Transverse colon (tissue), 4 donors: ENCODE results near the gene CRB2. TPM values are rescaled to one million over a fixed set of nuclear protein-coding genes. Genes with fewer than 3 reads are reported as not detected.
A peak's percentile ranks its signal among the peaks of the same experiment; 100 is the strongest.

ENCODE experiments used
- DNase-seq: peaks from one replicate; pipeline ENCODE4 v3.0.0-alpha.2; 2019
- H3K27ac ChIP-seq, 4 donors: fragments of 200-600 bp; sonication (generic); 2 replicates each; pipeline ENCODE4 v1.5.1; 2016 to 2018; ENCODE audit warnings: inconsistent platforms in 4 of 4
- H3K27me3 ChIP-seq: fragments of 200-600 bp; sonication (generic); 2 replicates; pipeline ENCODE4 v1.5.1; 2017; ENCODE audit warnings: inconsistent platforms
- H3K36me3 ChIP-seq, 4 donors: fragments of 200-600 bp; sonication (generic); 2 replicates each; pipeline ENCODE4 v1.5.1; 2017 to 2019; ENCODE audit warnings: inconsistent platforms in 4 of 4
- H3K4me1 ChIP-seq, 4 donors: fragments of 200-600 bp; sonication (generic); 2 replicates each; pipeline ENCODE4 v1.5.1; 2017 to 2020; ENCODE audit warnings: inconsistent platforms in 4 of 4
- H3K4me3 ChIP-seq, 4 donors: fragments of 200-600 bp; sonication (generic); 1 replicate in 1 of 4; 2 replicates in 3 of 4; pipeline versions ENCODE4 v1.5.1 to v1.6.1; 2017 to 2019; ENCODE audit warnings: inconsistent platforms in 4 of 4
- H3K9me3 ChIP-seq, 2 donors: fragments of 200-600 bp; sonication (generic); 2 replicates each; pipeline ENCODE4 v1.5.1; 2017 to 2019; ENCODE audit warnings: inconsistent platforms in 2 of 2
- EP300 ChIP-seq: sonication (generic); formaldehyde crosslinking; IDR thresholded peaks from one replicate; pipeline ENCODE4 v1.6.1; 2017; ENCODE audit warnings: antibody characterized with exemption, low read depth
- POLR2A ChIP-seq: fragments of 450-650 bp; IDR thresholded peaks from one replicate; pipeline ENCODE4 v1.6.1; 2016; ENCODE audit warnings: antibody characterized with exemption, mild to moderate bottlenecking, moderate library complexity
- POLR2AphosphoS5 ChIP-seq, 3 donors: sonication (generic); formaldehyde crosslinking; IDR thresholded peaks; one replicate each; pipeline ENCODE4 v1.6.1; 2016; ENCODE audit warnings: antibody characterized with exemption in 3 of 3
- WGBS, 2 donors: methylation state at CpG; one replicate each; pipeline ENCODE4 v1.1.5; 2018; ENCODE audit warnings: low coverage in 1 of 2; 5-methylcytosine and 5-hydroxymethylcytosine counted together
- in situ Hi-C, 4 donors: fragments of 200-750 bp; cut with MboI; loops; one replicate each; pipeline versions ENCODE4 v1.15.0 to v1.15.1; 2017; ENCODE audit warnings: low sequenced_read_pairs in 3 of 4, low pct_ligation_motif_present in 1 of 4, low pct_unique_long_range_greater_than_20kb in 1 of 4
- intact Hi-C: fragments of 100-400 bp; cut with DNase I; formaldehyde crosslinking; loops from one replicate; pipeline ENCODE4 v1.15.1; 2023; ENCODE audit warnings: low total_unique reads
- total RNA-seq, 4 donors: library from RNA; depleted of rRNA; stranded (reverse); fragments of >200 nt; gene quantifications; one replicate each; pipeline ENCODE4 v1.1.0, GENCODE V29; 2016
- TF ChIP-seq, protein P1 (sequence below), 5 experiments: fragments of 200-600 bp in 3 of 5; fragments of 450-650 bp in 2 of 5; sonication (generic) in 3 of 5; IDR thresholded peaks; 1 replicate in 2 of 5; 2 replicates in 3 of 5; pipeline ENCODE4 v1.5.1; 2016 to 2017; ENCODE audit warnings: antibody characterized with exemption in 5 of 5, inconsistent platforms in 3 of 5, mild to moderate bottlenecking in 2 of 5, moderate library complexity in 1 of 5

Gene CRB2
- total RNA-seq, 4 donors from 2014 or later = 0.32 to 0.82 (median 0.75) TPM; not detected in 1

DNA sequence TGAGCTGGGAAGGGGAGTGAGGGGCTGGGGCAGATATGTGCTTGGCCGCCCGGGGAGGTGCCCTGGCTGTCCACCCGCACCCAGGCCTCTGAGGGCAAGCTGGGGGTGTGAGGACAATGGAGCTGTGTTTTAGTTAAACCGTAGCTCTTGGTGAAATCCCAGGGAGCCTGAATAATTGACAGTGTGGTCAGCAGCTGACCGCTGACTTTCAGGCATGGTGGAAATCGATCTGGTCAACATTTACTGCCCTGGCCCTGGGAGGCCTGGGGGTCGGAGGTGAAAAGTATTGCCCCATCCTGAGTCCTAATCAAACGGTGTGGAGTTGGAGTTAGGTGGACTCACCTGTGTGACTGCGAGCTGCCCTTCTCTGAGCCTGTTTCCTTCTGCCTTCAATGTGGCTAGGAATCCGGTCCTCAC, 31.2 kb upstream of the CRB2 start:
- TF ChIP-seq EP300 (no peak), POLR2A (no peak), POLR2AphosphoS5 (IDR thresholded peaks at IDR 0.05) (no peak)
- TF ChIP-seq, protein P1, sequence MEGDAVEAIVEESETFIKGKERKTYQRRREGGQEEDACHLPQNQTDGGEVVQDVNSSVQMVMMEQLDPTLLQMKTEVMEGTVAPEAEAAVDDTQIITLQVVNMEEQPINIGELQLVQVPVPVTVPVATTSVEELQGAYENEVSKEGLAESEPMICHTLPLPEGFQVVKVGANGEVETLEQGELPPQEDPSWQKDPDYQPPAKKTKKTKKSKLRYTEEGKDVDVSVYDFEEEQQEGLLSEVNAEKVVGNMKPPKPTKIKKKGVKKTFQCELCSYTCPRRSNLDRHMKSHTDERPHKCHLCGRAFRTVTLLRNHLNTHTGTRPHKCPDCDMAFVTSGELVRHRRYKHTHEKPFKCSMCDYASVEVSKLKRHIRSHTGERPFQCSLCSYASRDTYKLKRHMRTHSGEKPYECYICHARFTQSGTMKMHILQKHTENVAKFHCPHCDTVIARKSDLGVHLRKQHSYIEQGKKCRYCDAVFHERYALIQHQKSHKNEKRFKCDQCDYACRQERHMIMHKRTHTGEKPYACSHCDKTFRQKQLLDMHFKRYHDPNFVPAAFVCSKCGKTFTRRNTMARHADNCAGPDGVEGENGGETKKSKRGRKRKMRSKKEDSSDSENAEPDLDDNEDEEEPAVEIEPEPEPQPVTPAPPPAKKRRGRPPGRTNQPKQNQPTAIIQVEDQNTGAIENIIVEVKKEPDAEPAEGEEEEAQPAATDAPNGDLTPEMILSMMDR (IDR thresholded peaks at IDR 0.05) = no peak
- WGBS, 2 donors = 87 to 100% methylated on average over 1 to 10 of the region's 10 CpGs
- no peaks in the 10 kb centered on the region for H3K9me3 ChIP-seq
- H3K4me1 ChIP-seq = peaks cover 0 to 19% (median 6%) of the 10 kb centered on the region in 4 donors
- no peaks in the 10 kb centered on the region for H3K36me3 ChIP-seq
- no peak for DNase-seq
- H3K4me3 ChIP-seq = no peak overlapping the region
- no peak overlapping the region for H3K27ac ChIP-seq
- in situ Hi-C loops = no loop called here
- no peaks in the 10 kb centered on the region for H3K27me3 ChIP-seq
- intact Hi-C loops = no loop called here

DNA sequence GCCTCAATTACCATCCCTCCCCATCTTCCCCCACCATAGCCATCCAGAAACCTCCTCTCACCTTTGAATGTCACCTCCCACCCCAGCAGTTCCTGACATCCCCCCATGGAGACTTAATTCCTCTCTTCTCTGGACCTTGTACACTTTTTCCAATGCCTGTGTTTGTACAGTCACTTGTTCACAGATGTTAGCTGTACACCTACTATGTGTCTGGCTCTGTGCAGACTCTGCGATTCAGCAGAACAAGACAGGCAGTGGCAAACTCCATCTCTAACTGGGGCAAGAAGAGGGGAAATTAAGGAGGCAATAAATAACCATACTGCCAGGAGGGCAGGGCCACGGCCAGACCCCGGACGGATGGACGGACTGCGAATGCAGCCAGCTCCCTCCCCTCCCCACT, 29.8 kb upstream of the CRB2 start:
- WGBS, 2 donors = 65 to 92% methylated on average over 5 to 6 of the region's 6 CpGs
- H3K9me3 ChIP-seq = no peaks in the 10 kb centered on the region
- intact Hi-C loops (no loop called here), in situ Hi-C loops (no loop called here)
- no peak for DNase-seq
- TF ChIP-seq, protein P1 (IDR thresholded peaks at IDR 0.05) = no peak
- TF ChIP-seq POLR2AphosphoS5 (IDR thresholded peaks at IDR 0.05) = no peak
- no peak for TF ChIP-seq POLR2A
- no peak for TF ChIP-seq EP300
- H3K4me3 ChIP-seq = peak overlapping the region in 1 of 4 donors; percentile 14
- H3K27me3 ChIP-seq = no peaks in the 10 kb centered on the region
- peaks cover 0 to 22% (median 10%) of the 10 kb centered on the region in 4 donors for H3K4me1 ChIP-seq
- no peak overlapping the region for H3K27ac ChIP-seq
- no peaks in the 10 kb centered on the region for H3K36me3 ChIP-seq

DNA sequence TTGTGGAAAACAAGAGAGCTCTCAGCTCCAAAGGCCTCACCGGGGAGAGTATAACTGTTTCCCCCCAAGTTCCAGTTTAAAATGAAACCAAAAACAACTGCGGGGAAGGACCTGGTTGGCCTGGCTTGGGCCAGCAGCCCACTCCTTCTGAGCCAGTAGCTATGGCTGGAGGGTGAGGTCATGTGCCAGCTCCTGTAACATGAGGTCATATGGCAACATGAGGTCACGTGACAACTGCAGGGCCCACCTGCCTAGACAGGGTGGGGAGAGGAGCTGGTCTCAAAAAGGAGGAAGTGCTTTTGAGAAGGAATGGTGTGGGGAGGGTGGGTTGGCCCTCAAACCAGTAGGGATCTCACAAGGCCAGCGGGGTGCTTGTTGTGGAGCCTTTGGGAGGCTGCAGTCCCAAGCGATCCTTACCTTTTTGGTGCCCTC, 29.3 kb upstream of the CRB2 start:
- in situ Hi-C loops (no loop called here), intact Hi-C loops (no loop called here)
- H3K9me3 ChIP-seq = no peaks in the 10 kb centered on the region
- no peak for DNase-seq
- TF ChIP-seq POLR2A (no peak), POLR2AphosphoS5 (IDR thresholded peaks at IDR 0.05) (no peak), EP300 (no peak)
- TF ChIP-seq, protein P1 (IDR thresholded peaks at IDR 0.05) = no peak
- WGBS, 2 donors = 62 to 71% methylated on average over 1 to 5 of the region's 5 CpGs
- no peaks in the 10 kb centered on the region for H3K27me3 ChIP-seq
- no peaks in the 10 kb centered on the region for H3K36me3 ChIP-seq
- H3K4me1 ChIP-seq = peaks cover 0 to 22% (median 10%) of the 10 kb centered on the region in 4 donors
- no peak overlapping the region for H3K27ac ChIP-seq
- peak overlapping the region in 1 of 4 donors; percentile 14 for H3K4me3 ChIP-seq

DNA sequence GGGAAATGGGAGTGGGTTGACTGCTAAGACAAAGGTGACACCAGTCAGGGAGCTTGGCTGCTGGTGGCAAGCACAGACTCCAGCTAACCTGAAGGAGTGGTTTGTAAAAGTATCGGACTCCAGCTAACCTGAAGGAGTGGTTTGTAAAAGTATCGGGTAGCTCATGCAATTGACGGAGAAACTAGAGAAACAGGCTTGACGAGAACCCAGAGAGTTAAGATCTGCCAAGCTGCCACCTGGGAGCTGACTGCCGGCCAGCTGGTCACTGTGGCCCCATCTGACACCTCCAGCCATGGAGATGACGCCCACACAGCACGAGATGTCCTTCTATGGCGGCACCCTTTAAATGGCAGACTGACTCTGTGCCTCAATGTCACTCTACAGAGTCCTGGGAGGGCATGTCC, 28.3 kb upstream of the CRB2 start:
- in situ Hi-C loops (no loop called here), intact Hi-C loops (no loop called here)
- no peaks in the 10 kb centered on the region for H3K9me3 ChIP-seq
- TF ChIP-seq POLR2AphosphoS5 (IDR thresholded peaks at IDR 0.05) = peak in 1 of 3 donors; percentile 47
- TF ChIP-seq EP300 = no peak
- DNase-seq = peak; percentile 58
- H3K27me3 ChIP-seq = no peaks in the 10 kb centered on the region
- H3K36me3 ChIP-seq = no peaks in the 10 kb centered on the region
- H3K27ac ChIP-seq = no peak overlapping the region
- peaks cover 0 to 18% (median 10%) of the 10 kb centered on the region in 4 donors for H3K4me1 ChIP-seq
- WGBS, 2 donors = 58% methylated on average over 8 of the region's 8 CpGs; no CpG with 5 or more reads in 1 of the 2 donors
- H3K4me3 ChIP-seq = no peak overlapping the region

DNA sequence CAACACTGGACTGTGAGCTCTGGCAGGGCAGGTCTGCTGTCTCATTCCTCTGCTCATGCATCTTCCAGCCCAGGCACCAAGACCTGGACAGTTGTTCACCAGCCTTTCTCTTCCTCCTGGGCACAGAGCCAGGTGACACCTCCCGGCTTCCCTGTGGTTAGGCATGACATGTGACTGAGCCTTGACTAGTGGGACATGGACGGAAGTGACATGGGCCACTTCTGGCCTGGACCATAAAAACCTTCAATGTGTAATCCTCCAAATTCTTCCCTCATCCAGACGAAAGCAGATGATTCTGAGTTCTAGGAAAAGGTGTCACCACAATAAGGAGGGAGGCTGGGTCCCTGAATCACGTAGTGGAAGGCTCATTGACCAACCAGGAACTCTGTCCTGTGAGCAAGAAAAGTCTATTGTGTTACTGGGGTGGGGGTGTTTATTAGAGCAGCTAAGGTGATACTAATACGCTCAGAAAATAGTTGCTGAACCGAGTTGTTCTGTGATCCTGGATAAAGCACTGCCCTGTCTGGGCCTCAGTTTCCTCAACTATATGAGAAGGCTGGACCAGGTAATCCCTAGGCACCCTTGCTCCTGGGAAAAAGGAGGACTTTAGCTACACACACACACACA, 26.6 kb upstream of the CRB2 start:
- WGBS, 2 donors = 63% methylated on average over 6 of the region's 6 CpGs; no CpG with 5 or more reads in 1 of the 2 donors
- no peak for TF ChIP-seq EP300
- TF ChIP-seq, protein P1 (IDR thresholded peaks at IDR 0.05) = no peak
- TF ChIP-seq POLR2AphosphoS5 (IDR thresholded peaks at IDR 0.05) = no peak
- TF ChIP-seq POLR2A = no peak
- in situ Hi-C loops (no loop called here), intact Hi-C loops (no loop called here)
- Histone ChIP-seq H3K27ac (no peak overlapping the region), H3K27me3 (no peaks in the 10 kb centered on the region), H3K4me1 (peaks cover 0 to 18% (median 10%) of the 10 kb centered on the region in 4 donors), H3K4me3 (no peak overlapping the region), H3K36me3 (no peaks in the 10 kb centered on the region), H3K9me3 (no peaks in the 10 kb centered on the region)
- peak; percentile 84 for DNase-seq
